CD14-positive monocyte (primary cell): ENCODE measurements around the gene SLC39A9. TPM values are rescaled to one million over a fixed set of nuclear protein-coding genes. Genes with fewer than 3 reads are reported as not detected.

Experiments
- DNase-seq, 3 donors: peaks; one replicate each; pipeline ENCODE4 v3.0.0-alpha.2; 2011 to 2022
- H2AFZ ChIP-seq: 2 replicates; pipeline ENCODE4 v1.6.0; 2012; ENCODE audit warnings: mild to moderate bottlenecking, low read depth, low read length, inconsistent platforms; ENCODE audit not compliant: insufficient read depth, poor library complexity, severe bottlenecking
- H3K27ac ChIP-seq, 2 donors: 1 replicate in 1 of 2; 2 replicates in 1 of 2; pipeline ENCODE4 v1.5.1; 2012 to 2013; ENCODE audit warnings: low read length in 2 of 2, control low read depth in 1 of 2, inconsistent platforms in 1 of 2, low read depth in 1 of 2, mild to moderate bottlenecking in 1 of 2
- H3K27me3 ChIP-seq, 2 donors: one replicate each; pipeline versions ENCODE4 v1.6.0 to v1.6.1; 2011 to 2013; ENCODE audit warnings: low read length in 2 of 2; ENCODE audit not compliant: control insufficient read depth in 2 of 2, insufficient read depth in 2 of 2
- H3K36me3 ChIP-seq, 2 donors: replicated peaks in 1 of 2; 1 replicate in 1 of 2; 2 replicates in 1 of 2; pipeline versions ENCODE4 v1.5.1 to v1.6.1; 2012 to 2013; ENCODE audit warnings: low read length in 2 of 2, control low read depth in 1 of 2, inconsistent platforms in 1 of 2, mild to moderate bottlenecking in 1 of 2; ENCODE audit not compliant: insufficient read depth in 2 of 2, control insufficient read depth in 1 of 2
- H3K4me1 ChIP-seq, 2 donors: 1 replicate in 1 of 2; 2 replicates in 1 of 2; pipeline versions ENCODE4 v1.5.1 to v1.6.1; 2012 to 2013; ENCODE audit warnings: low read length in 2 of 2, control low read depth in 1 of 2, inconsistent platforms in 1 of 2, mild to moderate bottlenecking in 1 of 2, moderate library complexity in 1 of 2; ENCODE audit not compliant: insufficient read depth in 2 of 2, control insufficient read depth in 1 of 2
- H3K4me2 ChIP-seq: replicated peaks from 2 replicates; pipeline ENCODE3; 2012; ENCODE audit warnings: low read length, moderate library complexity, mild to moderate bottlenecking; ENCODE audit not compliant: poor library complexity, severe bottlenecking; ENCODE audit errors: extremely low read depth
- H3K4me3 ChIP-seq, 3 experiments: fragments of 200-600 bp in 1 of 3; sonication (generic) in 1 of 3; replicated peaks in 1 of 3; 1 replicate in 2 of 3; 2 replicates in 1 of 3; pipeline ENCODE4 v1.5.1; 2011 to 2013; ENCODE audit warnings: low read length in 3 of 3, mild to moderate bottlenecking in 3 of 3, control low read depth in 2 of 3, low read depth in 2 of 3, inconsistent platforms in 1 of 3, moderate library complexity in 1 of 3
- H3K79me2 ChIP-seq: 2 replicates; pipeline ENCODE4 v1.6.0; 2012; ENCODE audit warnings: mild to moderate bottlenecking, control low read depth, inconsistent platforms, low read length, moderate library complexity; ENCODE audit not compliant: insufficient read depth
- H3K9ac ChIP-seq: 2 replicates; pipeline ENCODE4 v1.6.0; 2017; ENCODE audit warnings: low read length, mild to moderate bottlenecking; ENCODE audit not compliant: insufficient read depth, poor library complexity, severe bottlenecking
- H3K9me3 ChIP-seq, 2 donors: replicated peaks in 1 of 2; 1 replicate in 1 of 2; 2 replicates in 1 of 2; pipeline versions ENCODE4 v1.5.1 to v1.6.1; 2012 to 2013; ENCODE audit warnings: low read length in 2 of 2, control low read depth in 1 of 2; ENCODE audit not compliant: control insufficient read depth in 1 of 2, insufficient read depth in 1 of 2
- H4K20me1 ChIP-seq: 2 replicates; pipeline ENCODE4 v1.6.0; 2012; ENCODE audit warnings: mild to moderate bottlenecking, low read length, control low read depth, moderate library complexity; ENCODE audit not compliant: insufficient read depth
- H3K27ac Mint-ChIP-seq, 7 donors: one replicate each; pipeline ENCODE4 v1.8.0; 2020; ENCODE audit warnings: mild to moderate bottlenecking in 7 of 7, mixed read lengths in 7 of 7, moderate library complexity in 6 of 7, inconsistent platforms in 2 of 7
- H3K27me3 Mint-ChIP-seq, 3 donors: one replicate each; pipeline ENCODE4 v1.8.0; 2021 to 2022; ENCODE audit warnings: low read depth in 3 of 3, mild to moderate bottlenecking in 3 of 3, mixed read lengths in 3 of 3, moderate library complexity in 3 of 3, inconsistent platforms in 1 of 3
- H3K36me3 Mint-ChIP-seq, 2 donors: one replicate each; pipeline ENCODE4 v1.8.0; 2020; ENCODE audit warnings: mixed read lengths in 2 of 2, inconsistent platforms in 1 of 2, mild to moderate bottlenecking in 1 of 2
- H3K4me1 Mint-ChIP-seq: one replicate; pipeline ENCODE4 v1.8.0; 2020; ENCODE audit warnings: mild to moderate bottlenecking, mixed read lengths
- H3K4me3 Mint-ChIP-seq, 2 donors: one replicate each; pipeline ENCODE4 v1.8.0; 2020; ENCODE audit warnings: mild to moderate bottlenecking in 2 of 2, mixed read lengths in 2 of 2, moderate library complexity in 1 of 2
- H3K9me3 Mint-ChIP-seq, 7 donors: one replicate each; pipeline ENCODE4 v1.8.0; 2020 to 2022; ENCODE audit warnings: mixed read lengths in 7 of 7, mild to moderate bottlenecking in 6 of 7, moderate library complexity in 6 of 7, inconsistent platforms in 2 of 7
- CTCF ChIP-seq: fragments of 200-600 bp; IDR thresholded peaks from one replicate; pipeline ENCODE4 v1.8.0; 2022; ENCODE audit warnings: antibody characterized with exemption, mild to moderate bottlenecking
- WGBS: methylation state at CpG from one replicate; pipeline ENCODE4 v1.1.5; 2013; ENCODE audit warnings: missing lambda C conversion rate; ENCODE audit not compliant: insufficient coverage; 5-methylcytosine and 5-hydroxymethylcytosine counted together
- intact Hi-C, 2 donors: fragments of 100-400 bp; cut with micrococcal nuclease; formaldehyde crosslinking; loops; one replicate each; pipeline versions ENCODE4 v1.15.0 to v1.15.1; 2023
- polyA plus RNA-seq, 3 donors: library from polyadenylated mRNA; depleted of rRNA in 1 of 3; unstranded in 2 of 3; stranded (reverse) in 1 of 3; fragments of 300-500 nt in 2 of 3; fragments of >200 nt in 1 of 3; fragmentation: Illumina TruSeq in 2 of 3; gene quantifications; 1 replicate in 2 of 3; 2 replicates in 1 of 3; pipeline ENCODE4 v1.2.3, GENCODE V29; 2012 to 2021

SLC39A9 gene
- polyA plus RNA-seq, 3 donors = 28.6 to 44.2 (median 37.6) TPM

GRCh38 chr14:69441948-69442347 lies 43.5 kb downstream of the SLC39A9 start:
- Histone ChIP-seq H3K9me3 (no peaks in the 10 kb centered on the region), H3K36me3 (peaks cover 20 to 46% of the 10 kb centered on the region in 2 donors), H3K4me2 (no peak overlapping the region), H3K27me3 (no peaks in the 10 kb centered on the region), H3K79me2 (peaks cover 22% of the 10 kb centered on the region), H2AFZ (no peak overlapping the region), H4K20me1 (no peaks in the 10 kb centered on the region), H3K4me1 (peaks cover 14 to 15% of the 10 kb centered on the region in 2 donors), H3K9ac (no peak overlapping the region), H3K27ac (no peak overlapping the region), H3K4me3 (no peak overlapping the region)
- intact Hi-C loops = no loop called here
- H3K27ac Mint-ChIP-seq = no peak overlapping the region
- H3K9me3 Mint-ChIP-seq = peaks cover 0 to 3% (median 0%) of the 10 kb centered on the region in 7 donors
- peaks cover 45 to 54% of the 10 kb centered on the region in 2 donors for H3K36me3 Mint-ChIP-seq
- TF ChIP-seq CTCF = no peak
- no peak for DNase-seq
- H3K4me3 Mint-ChIP-seq = no peak overlapping the region
- peaks cover 20% of the 10 kb centered on the region for H3K4me1 Mint-ChIP-seq
- WGBS = 95% methylated on average over 5 of the region's 5 CpGs
- no peaks in the 10 kb centered on the region for H3K27me3 Mint-ChIP-seq

GRCh38 chr14:69443296-69443805 lies 44.9 kb downstream of the SLC39A9 start:
- Histone ChIP-seq H3K79me2 (peaks cover 11% of the 10 kb centered on the region), H4K20me1 (no peaks in the 10 kb centered on the region), H3K4me3 (no peak overlapping the region), H3K4me2 (no peak overlapping the region), H2AFZ (no peak overlapping the region), H3K4me1 (peaks cover 14 to 15% of the 10 kb centered on the region in 2 donors), H3K9ac (no peak overlapping the region), H3K27me3 (no peaks in the 10 kb centered on the region), H3K9me3 (no peaks in the 10 kb centered on the region), H3K36me3 (peaks cover 23 to 57% of the 10 kb centered on the region in 2 donors), H3K27ac (no peak overlapping the region)
- no peak for TF ChIP-seq CTCF
- Mint-ChIP-seq H3K4me3 (no peak overlapping the region), H3K4me1 (peaks cover 20% of the 10 kb centered on the region), H3K27ac (peak overlapping the region in 1 of 7 donors; percentile 29), H3K9me3 (peaks cover 0 to 3% (median 0%) of the 10 kb centered on the region in 7 donors), H3K36me3 (peaks cover 49 to 64% of the 10 kb centered on the region in 2 donors), H3K27me3 (no peaks in the 10 kb centered on the region)
- DNase-seq = no peak
- WGBS = 100% methylated on average over 4 of the region's 5 CpGs
- intact Hi-C loops = no loop called here
